T1000 (cell line): ENCODE results near the gene ERICH6.
"Not testable (repeated sequence)": the region's sequence is repeated elsewhere in the genome, so short reads cannot be mapped to it uniquely, and the experiment has no call there.

Experiments
- DNase-seq: peaks from one replicate; lab custom pipeline; 2025; ENCODE audit warnings: mixed read lengths; lab: John Stamatoyannopoulos, UW

Gene ERICH6

DNA sequence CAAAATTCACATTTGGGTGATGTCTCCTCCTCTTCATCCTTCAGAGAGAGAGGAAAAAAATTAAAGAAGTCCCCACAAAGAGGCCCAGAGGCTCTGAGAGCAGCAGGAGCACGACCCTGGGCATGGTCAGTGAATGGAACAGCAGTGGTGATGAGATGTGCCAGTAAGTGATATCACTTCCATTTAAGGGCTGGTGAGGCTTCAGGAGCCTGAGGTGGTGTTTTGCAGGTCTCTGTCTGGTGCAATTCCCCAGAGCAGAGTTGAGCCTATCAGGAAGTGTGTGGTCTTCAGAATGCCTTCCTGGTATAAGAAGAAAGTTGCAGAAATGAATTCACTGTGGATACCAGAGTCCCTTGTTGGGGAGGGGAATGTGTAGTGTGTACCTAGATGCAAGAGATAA lies 21.4 kb downstream of the ERICH6 start:
- no peak for DNase-seq

DNA sequence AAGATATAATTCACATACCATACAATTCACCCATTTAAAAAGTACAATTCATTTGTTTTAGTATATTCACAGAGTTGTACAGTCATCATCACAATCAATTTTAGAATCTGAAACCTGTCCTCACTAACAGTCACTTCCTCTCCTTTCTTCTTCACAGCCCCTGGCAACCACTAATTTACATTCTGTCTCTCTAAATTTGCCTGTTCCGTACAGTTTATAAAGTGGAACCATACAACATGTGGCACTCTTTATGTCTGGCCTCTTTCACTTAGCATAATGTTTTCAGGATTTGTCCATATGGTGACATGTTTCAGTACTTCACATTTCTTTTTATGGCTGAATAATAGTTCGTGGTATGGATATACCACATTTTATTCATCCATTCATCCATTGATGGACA lies 22.7 kb downstream of the ERICH6 start:
- DNase-seq: no peak

DNA sequence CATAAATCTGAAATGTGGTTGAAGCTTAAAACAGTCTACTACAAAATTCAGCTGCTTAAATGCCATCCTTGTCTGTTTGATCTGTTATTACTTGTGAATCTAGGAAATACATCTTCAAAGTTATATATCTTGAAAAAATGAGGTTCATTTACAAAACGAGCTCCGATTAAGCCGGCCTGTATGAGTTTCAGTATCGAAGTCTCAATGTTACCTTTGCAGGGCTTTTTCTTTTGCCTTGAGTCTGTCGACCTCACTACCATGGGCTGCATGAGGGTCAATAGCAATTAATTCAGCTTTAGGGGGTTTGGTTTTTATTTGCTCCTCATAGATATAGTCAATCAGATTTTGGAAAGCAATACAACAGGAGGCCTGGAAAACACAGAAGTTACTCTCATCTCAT lies 23.2 kb downstream of the ERICH6 start:
- DNase-seq: no peak

GRCh38 chr3:150675587-150675986 lies 28.1 kb downstream of the ERICH6 start:
- DNase-seq: no peak

DNA sequence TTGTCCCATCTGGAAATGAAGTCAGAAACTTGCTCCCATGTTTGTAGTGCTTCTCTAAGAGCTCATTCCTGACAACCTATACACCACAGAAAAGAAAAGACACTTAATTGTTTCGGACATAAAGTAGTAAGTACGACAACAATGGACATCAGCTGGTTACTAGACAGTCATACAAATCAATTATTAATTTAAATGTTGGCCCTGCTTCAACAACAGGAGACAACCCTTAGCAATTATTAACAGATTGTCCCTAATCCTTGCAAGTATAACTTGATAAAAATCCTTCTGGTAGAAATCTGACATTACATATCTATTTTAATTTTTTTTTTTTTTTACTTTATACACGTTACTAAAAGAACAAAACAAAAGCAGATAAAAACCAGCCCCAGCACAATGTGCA lies 29.8 kb downstream of the ERICH6 start:
- DNase-seq: no peak

DNA sequence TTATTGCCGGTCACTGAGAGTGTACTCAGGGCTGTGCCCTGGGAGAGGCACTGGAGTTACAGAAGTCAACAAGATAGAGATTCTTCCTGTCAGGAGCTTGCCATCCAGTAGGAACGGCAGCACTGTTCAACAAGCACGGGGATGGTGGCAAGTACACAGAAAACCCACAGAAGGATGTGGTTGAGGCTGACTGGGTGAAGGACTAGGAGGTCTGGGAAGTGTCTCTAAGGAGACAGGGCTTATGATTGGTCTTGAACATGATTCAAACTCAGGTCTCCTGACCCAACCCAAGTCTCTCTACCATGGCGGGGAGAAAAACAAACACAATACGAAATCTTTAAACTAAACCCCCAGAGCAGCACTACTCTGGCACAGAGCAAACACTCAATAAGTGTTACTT lies 37.6 kb downstream of the ERICH6 start:
- DNase-seq: no peak

GRCh38 chr3:150663461-150663860 lies 40.3 kb downstream of the ERICH6 start:
- DNase-seq: no peak

- DNase-seq: no peak
Measured at GRCh38 chr3:150662410-150663200, 41.1 kb downstream of the ERICH6 start.

DNA sequence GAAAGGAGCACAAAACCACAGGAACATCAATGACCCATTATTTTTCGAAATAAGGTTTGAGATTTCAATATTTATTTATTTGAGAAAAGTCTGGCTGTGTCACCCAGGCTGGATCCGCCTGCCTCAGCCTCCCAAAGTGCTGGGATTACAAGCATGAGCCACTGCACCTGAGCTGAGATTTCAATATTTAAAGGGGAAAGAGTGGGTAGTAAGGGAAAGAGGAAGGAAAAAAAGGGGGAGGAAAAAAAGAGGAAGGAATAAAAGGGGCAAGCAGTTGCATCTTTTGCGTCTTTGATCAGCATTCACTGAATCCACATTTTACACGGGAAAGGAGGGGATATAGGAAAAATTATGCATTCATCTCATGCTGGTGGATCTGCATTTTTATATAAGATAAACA lies 47.4 kb downstream of the ERICH6 start:
- DNase-seq: no peak

DNA sequence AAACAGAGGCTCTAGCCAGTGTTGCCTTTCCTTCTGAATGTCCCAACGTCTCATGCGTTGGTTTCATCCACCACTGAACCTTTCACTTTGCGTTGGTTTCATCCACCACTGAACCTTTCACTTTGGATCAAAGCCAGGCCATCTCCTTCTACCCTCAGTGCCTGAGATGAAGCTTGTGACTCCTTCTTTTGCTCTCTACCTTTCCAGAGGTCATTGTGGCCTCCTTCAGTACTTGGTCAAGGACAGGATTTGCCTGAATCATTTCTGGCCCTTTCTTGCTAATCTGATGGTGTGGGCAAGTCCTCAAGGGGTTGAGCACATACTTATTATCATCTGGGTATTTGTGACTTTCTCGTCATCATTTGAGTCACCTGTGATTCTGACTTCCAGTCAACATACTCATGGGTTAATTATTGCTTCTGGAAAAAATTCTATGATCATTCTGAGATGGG lies 50.6 kb downstream of the ERICH6 start:
- DNase-seq: no peak

DNA sequence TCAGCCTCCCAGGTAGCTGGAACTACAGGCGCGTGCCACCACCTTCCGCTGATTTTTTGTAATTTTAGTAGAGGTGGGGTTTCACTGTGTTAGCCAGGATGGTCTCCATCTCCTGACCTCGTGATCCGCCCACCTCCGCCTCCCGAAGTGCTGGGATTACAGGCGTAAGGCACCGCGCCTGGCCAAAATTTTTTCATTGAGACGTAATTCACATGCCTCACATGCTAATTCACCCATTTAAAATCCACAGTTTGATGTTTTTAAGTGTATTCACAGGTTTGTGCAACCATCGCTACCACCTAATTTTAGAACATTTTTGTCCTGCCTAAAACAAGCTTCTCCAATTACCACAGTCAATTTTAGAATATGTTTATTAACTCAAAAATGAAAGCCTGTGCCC lies 63.5 kb downstream of the ERICH6 start:
- DNase-seq: no peak

DNA sequence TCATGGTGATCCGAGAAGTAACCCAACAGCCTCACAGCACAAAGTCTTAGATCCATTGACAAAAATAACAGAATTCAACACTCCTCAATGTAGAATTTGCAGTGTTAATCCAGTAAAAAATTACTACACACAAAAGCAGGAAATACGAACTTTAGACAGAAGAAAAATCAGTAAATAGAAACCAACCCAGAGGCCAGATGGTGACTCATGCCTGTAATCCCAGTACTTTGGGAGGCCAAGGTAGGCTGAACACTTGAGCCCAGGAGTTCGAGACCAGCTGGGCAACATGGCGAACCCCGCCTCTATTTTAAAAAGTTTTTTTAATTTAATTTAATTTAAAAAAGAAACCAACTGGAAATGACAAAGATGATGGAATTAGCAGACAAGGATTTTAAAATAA lies 64.5 kb downstream of the ERICH6 start:
- DNase-seq: no peak

DNA sequence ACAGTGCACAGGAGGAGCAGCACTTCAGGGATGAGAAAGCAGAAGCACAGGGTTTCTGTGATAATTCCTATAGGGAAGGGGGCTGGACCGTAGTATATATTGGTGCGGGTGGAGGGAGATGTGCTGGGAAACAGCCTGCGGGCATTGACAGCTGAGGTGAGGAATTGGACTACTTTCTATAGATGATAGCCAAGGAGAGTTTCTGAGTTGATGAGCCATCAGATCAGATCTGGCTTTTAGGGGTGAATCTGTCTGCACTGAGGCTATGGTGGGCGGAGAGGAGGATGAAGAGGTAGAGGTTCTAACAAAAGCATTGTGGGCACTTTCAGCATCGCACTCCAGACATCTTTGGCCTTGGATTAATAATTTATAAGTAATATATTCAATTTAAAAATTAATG lies 67.5 kb downstream of the ERICH6 start:
- no peak for DNase-seq

DNA sequence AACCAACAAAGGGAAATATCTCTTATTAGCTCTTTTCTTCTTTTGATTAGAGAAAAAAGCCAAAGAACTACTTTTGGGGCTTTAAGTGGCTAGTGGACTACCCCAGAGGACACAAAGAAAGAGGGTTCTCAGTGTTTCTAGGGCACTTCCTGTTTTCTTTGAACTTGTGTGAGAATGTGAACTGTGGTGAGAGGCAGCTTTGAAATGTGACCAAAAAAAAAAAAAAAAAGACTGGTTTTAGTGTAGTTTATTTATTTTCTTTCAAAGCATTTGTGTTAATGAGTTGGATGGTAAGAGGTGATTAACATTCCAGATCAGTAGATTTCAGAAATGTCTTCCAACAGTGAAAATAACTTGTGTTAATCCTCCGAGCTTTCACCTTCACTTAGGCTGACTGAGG lies 68.2 kb downstream of the ERICH6 start:
- no peak for DNase-seq

DNA sequence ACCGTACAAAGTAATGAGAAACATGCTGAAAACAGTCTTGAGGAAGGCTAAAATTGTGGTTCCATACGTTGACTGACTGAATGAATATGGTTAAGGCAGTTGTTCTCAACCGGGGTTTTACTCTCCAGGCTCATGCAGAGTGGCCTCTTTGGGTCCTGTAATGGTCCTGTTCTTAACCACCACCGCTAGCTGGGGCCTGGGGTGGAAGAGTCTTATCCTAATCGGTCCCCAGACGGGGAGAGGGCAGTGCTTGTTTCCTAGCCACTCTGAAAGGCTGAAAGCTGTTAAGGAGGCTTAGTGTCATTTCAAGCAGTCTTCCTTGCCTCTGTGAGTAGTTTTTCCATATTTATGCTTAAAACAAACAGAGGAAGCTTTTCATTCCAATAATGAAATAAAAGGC lies 68.6 kb downstream of the ERICH6 start:
- DNase-seq: no peak

GRCh38 chr3:150631515-150632221 lies 72.1 kb downstream of the ERICH6 start:
- DNase-seq: no peak

DNA sequence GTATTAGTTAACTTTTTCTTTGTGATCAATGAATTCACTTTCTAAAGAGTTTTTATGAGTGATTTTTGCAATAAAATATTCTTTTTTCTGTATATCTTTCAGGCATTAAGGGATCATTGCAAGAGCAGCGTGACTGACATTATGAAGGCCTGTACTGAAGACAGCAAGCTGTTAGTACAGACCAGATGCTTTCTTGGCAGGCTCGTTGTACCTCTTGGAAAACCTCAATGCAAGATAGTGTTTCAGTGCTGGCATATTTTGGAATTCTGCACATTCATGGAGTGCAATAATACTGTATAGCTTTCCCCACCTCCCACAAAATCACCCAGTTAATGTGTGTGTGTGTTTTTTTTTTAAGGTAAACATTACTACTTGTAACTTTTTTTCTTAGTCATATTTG lies 76.2 kb downstream of the ERICH6 start:
- no peak for DNase-seq

- DNase-seq: no peak
Measured at GRCh38 chr3:150626148-150626930, 77.4 kb downstream of the ERICH6 start.

- no peak for DNase-seq
Measured at GRCh38 chr3:150623945-150624344, 79.8 kb downstream of the ERICH6 start.

- DNase-seq: not testable (repeated sequence)
Measured at GRCh38 chr3:150622955-150623354, 80.8 kb downstream of the ERICH6 start.

DNA sequence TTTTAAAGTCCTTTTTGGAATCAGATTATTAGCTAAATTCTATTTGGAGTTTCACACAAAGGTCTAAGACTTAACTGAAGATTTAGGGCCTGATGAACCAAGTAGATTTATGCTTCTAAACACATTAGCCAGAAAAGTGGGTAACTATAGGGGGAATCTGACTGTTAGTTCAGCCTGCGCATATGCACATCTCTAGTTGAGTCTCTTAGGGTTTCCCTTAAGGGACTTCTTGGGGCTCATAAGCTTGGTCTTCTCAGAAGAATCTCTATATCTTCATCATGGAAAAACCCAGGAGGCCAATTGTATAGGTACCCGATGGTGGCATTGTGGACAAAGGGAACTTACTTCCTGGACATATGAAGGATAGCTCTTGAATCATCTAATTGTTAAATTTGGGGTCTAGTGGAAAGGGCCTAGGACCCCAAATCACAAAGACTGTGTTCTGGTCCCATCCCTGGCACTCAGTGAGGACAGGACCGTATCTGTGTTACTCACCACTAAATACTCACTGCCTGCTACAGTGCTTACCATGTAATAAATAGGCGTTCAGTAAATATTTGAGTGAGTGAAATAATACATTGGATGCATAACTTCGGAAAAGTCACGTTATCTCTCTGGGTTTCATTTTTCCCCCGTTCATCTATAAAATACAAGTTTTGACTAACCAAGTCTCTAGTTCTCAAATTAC lies 83.6 kb downstream of the ERICH6 start:
- DNase-seq: no peak
